Measurements from ENCODE around the gene XIRP1. TPM values are rescaled to one million over a fixed set of nuclear protein-coding genes. Genes with fewer than 3 reads are reported as not detected.

The XIRP1 gene
- total and polyA plus RNA-seq, 2 donors from 2014 or later = 0.09 TPM; not detected in 1

DNA sequence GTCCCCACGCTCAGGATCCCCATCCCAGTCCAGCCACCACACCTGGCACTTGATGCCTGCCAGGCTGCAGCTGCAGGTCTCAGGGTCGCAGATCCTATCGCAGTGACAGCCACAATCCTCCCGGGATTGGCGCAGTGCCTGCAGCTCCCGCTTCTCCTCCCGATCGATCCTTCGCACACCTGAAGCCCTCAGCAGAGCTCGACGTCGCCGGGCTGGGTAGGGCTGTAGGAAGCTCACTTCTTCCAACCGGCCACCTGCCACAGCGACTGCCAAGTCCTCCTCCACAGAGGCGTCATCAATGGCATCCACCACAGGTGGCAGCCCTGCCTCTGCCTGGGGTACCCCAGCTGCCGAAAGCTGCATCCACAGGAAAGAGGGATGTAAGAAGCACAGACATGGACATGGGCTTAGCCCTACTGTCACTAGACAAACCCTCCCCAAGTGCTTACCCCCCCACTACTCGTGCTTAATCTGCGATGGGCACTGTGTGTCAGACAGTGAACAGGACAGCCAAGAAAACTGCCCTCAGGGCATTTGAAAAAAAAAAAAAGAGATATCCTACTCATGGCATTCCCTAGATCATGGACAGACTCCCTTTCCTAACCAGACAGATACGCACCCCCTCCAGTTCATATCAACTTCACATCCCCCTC lies 48.2 kb downstream of the XIRP1 start:
- H3K4me3 ChIP-seq (ENCODE audit: low read length in 3 of 3) = no peak overlapping the region
- no peaks in the 10 kb centered on the region for H3K9me3 ChIP-seq (ENCODE audit: control insufficient read depth in 2 of 3, insufficient read depth in 1 of 3, low read length in 3 of 3)
- no peak for FAIRE-seq
- H3K27ac ChIP-seq (ENCODE audit: low read depth in 2 of 2, low read length in 2 of 2) = no peak overlapping the region
- H3K4me1 ChIP-seq (ENCODE audit: control insufficient read depth in 2 of 3, insufficient read depth in 2 of 3, low read depth in 1 of 3, low read length in 3 of 3) = peaks cover 12 to 57% (median 56%) of the 10 kb centered on the region in 3 donors
- intact Hi-C loops (cut with DNase I) = no loop called here
- H3K27me3 ChIP-seq (ENCODE audit: control insufficient read depth, insufficient read depth, low read length) = no peaks in the 10 kb centered on the region
- TF ChIP-seq, protein P1, sequence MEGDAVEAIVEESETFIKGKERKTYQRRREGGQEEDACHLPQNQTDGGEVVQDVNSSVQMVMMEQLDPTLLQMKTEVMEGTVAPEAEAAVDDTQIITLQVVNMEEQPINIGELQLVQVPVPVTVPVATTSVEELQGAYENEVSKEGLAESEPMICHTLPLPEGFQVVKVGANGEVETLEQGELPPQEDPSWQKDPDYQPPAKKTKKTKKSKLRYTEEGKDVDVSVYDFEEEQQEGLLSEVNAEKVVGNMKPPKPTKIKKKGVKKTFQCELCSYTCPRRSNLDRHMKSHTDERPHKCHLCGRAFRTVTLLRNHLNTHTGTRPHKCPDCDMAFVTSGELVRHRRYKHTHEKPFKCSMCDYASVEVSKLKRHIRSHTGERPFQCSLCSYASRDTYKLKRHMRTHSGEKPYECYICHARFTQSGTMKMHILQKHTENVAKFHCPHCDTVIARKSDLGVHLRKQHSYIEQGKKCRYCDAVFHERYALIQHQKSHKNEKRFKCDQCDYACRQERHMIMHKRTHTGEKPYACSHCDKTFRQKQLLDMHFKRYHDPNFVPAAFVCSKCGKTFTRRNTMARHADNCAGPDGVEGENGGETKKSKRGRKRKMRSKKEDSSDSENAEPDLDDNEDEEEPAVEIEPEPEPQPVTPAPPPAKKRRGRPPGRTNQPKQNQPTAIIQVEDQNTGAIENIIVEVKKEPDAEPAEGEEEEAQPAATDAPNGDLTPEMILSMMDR (IDR thresholded peaks at IDR 0.05; ENCODE audit: borderline replicate concordance, extremely low read depth, insufficient read depth) = no peak
- H3K36me3 ChIP-seq (ENCODE audit: control insufficient read depth in 2 of 3, insufficient read depth in 3 of 3, low read length in 3 of 3) = peaks cover 5 to 42% (median 31%) of the 10 kb centered on the region in 3 donors
- H3K9ac ChIP-seq (ENCODE audit: low read length in 3 of 3) = no peak overlapping the region
- DNase-seq = no peak

DNA sequence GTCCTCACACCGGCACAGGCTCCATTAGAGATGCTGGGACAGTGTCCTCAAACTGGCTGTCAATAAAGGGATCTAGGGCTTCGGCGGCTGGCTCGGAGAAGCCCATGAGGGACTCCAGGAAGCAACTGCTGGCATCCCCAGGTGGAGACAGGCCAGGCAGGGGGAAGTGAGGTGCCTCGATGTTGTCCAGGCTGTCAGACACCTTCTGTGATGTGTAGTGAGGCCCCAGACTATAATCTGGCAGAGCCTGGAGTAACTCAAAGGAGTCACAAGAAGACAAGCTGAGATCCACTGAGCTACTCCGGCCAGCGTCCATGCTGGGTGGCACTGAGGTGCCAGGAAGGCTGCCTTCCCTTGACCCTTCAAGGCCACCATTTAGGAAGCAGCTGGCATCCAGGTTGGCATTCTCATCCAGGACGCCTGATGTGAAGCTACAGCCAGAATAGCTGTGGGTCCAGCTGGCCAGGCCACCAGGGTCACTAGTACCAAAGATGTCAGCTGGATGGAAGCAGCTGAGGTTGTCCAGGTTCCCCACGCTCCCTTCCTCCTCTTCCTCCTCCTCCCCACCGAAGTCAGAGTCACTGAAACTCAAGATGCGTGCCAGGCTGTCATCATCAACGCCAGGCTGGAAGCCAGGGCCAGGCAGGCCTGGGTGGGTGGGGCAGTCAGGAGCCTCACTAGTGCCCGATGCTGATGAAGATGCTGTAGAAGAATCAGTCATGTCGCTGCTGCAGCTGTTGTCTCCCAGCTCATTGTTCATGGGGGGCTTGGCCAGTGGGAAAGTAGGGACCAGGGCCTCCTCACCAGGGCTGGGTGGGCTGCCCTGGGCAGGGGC lies 49.1 kb downstream of the XIRP1 start:
- H3K27me3 ChIP-seq (ENCODE audit: control insufficient read depth, insufficient read depth, low read length) = no peaks in the 10 kb centered on the region
- no peak overlapping the region for H3K9ac ChIP-seq (ENCODE audit: low read length in 3 of 3)
- H3K4me1 ChIP-seq (ENCODE audit: control insufficient read depth in 2 of 3, insufficient read depth in 2 of 3, low read depth in 1 of 3, low read length in 3 of 3) = peaks cover 11 to 47% (median 47%) of the 10 kb centered on the region in 3 donors
- H3K27ac ChIP-seq (ENCODE audit: low read depth in 2 of 2, low read length in 2 of 2) = peak overlapping the region in 1 of 2 donors; percentile 8
- TF ChIP-seq, protein P1 (IDR thresholded peaks at IDR 0.05; ENCODE audit: borderline replicate concordance, extremely low read depth, insufficient read depth) = no peak
- H3K36me3 ChIP-seq (ENCODE audit: control insufficient read depth in 2 of 3, insufficient read depth in 3 of 3, low read length in 3 of 3) = peaks cover 5 to 42% (median 31%) of the 10 kb centered on the region in 3 donors
- no peak for FAIRE-seq
- no peak overlapping the region for H3K4me3 ChIP-seq (ENCODE audit: low read length in 3 of 3)
- H3K9me3 ChIP-seq (ENCODE audit: control insufficient read depth in 2 of 3, insufficient read depth in 1 of 3, low read length in 3 of 3) = no peaks in the 10 kb centered on the region
- DNase-seq = no peak
- intact Hi-C loops (cut with DNase I) = no loop called here

DNA sequence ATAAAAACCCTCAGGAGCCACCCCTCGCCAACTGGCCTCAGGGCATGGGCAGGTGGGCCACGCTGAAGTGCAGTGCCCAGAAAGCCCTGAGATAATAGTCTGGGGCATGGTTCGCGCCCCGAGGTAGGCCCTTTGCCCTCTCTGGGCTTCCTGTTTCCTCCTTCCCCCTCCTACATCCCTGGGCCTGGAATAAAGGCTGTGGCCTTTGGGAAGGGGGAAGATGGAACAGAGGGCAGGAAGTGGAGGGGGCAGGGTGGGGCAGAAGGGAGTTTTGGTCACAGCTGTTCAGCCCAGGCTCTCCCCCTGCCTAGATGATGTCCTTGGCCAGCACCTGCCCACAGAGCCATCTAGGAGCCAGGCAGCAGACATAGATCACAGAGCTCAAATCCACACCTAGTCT lies 50.3 kb downstream of the XIRP1 start:
- DNase-seq (peak in 1 of 5 donors; percentile 4), FAIRE-seq (no peak)
- Histone ChIP-seq H3K4me3 (ENCODE audit: low read length in 3 of 3) (no peak overlapping the region), H3K27me3 (ENCODE audit: control insufficient read depth, insufficient read depth, low read length) (no peaks in the 10 kb centered on the region), H3K4me1 (ENCODE audit: control insufficient read depth in 2 of 3, insufficient read depth in 2 of 3, low read depth in 1 of 3, low read length in 3 of 3) (peaks cover 3 to 35% (median 35%) of the 10 kb centered on the region in 3 donors), H3K9ac (ENCODE audit: low read length in 3 of 3) (no peak overlapping the region), H3K36me3 (ENCODE audit: control insufficient read depth in 2 of 3, insufficient read depth in 3 of 3, low read length in 3 of 3) (peaks cover 5 to 42% (median 31%) of the 10 kb centered on the region in 3 donors), H3K27ac (ENCODE audit: low read depth in 2 of 2, low read length in 2 of 2) (peak overlapping the region; percentile 73 to 79), H3K9me3 (ENCODE audit: control insufficient read depth in 2 of 3, insufficient read depth in 1 of 3, low read length in 3 of 3) (no peaks in the 10 kb centered on the region)
- TF ChIP-seq, protein P1 (IDR thresholded peaks at IDR 0.05; ENCODE audit: borderline replicate concordance, extremely low read depth, insufficient read depth) = no peak
- intact Hi-C loops (cut with DNase I) = no loop called here

Data from kidney (tissue), 14 donors.